ACC112 (cell line): Measurements from ENCODE around the gene IPP.
A peak's percentile ranks its signal among the peaks of the same experiment; 100 is the strongest.
"Not testable (repeated sequence)": the region's sequence is repeated elsewhere in the genome, so short reads cannot be mapped to it uniquely, and the experiment has no call there.

Source experiments
- H2AFZ ChIP-seq: fragments of 200-600 bp; sonication (generic); one replicate; pipeline ENCODE4 v1.6.0; 2017; ENCODE audit warnings: antibody characterized with exemption, low read length; ENCODE audit not compliant: unreplicated experiment
- H3K27ac ChIP-seq: fragments of 200-600 bp; sonication (generic); 2 replicates; pipeline ENCODE4 v1.5.1; 2014; ENCODE audit warnings: low read depth, mild to moderate bottlenecking, antibody characterized with exemption, low read length, moderate library complexity
- H3K27me3 ChIP-seq: fragments of 200-600 bp; sonication (generic); 2 replicates; pipeline ENCODE4 v1.6.1; 2014; ENCODE audit warnings: mild to moderate bottlenecking, antibody characterized with exemption, low read length, moderate library complexity, mixed read lengths; ENCODE audit not compliant: insufficient read depth
- H3K36me3 ChIP-seq: fragments of 200-600 bp; sonication (generic); 2 replicates; pipeline ENCODE4 v1.6.1; 2016; ENCODE audit warnings: mild to moderate bottlenecking, antibody characterized with exemption, low read length, moderate library complexity, mixed read lengths; ENCODE audit not compliant: insufficient read depth
- H3K4me1 ChIP-seq: fragments of 200-600 bp; sonication (generic); one replicate; pipeline ENCODE4 v1.6.1; 2016; ENCODE audit warnings: low read length, mixed read lengths; ENCODE audit not compliant: insufficient read depth, unreplicated experiment, control insufficient read depth
- H3K4me3 ChIP-seq: fragments of 200-600 bp; sonication (generic); 2 replicates; pipeline ENCODE4 v1.5.1; 2014; ENCODE audit warnings: mild to moderate bottlenecking, low read depth, low read length
- H3K79me2 ChIP-seq: fragments of 200-600 bp; sonication (generic); one replicate; pipeline ENCODE4 v1.6.0; 2016; ENCODE audit warnings: low read length; ENCODE audit not compliant: control insufficient read depth, unreplicated experiment, insufficient read depth

The IPP gene

DNA sequence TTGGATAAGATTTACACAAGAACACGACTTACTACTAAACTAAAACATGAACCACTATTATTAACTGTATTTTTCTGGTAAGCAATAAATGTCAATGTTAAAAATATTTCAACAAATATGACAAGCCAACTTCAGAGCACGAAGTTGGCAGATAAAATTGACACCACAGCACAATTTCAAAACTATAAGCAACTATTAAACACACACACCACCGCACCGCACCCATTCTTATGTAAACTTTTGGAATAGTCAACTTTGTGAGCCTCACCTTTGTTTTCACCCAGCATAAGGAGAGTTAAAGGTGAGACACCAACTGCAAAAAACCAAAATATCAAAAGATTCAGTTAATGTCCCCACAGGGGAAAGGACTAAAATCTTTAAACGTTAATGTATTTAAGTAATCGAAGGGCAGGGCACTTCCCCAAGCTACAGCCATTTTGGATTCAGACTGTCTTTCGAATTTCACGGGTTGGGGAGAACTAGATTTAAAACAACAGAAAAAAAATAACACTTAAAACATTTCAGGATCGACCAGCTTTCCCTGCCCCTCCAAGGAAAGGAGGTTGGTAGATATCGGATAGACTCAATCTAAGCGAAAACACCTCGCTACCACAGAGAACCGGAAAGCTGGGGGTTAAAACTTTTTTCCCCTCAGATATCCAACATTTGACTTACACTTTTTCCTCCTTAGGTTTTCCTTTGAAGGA is 65.0 kb downstream of the IPP start:
- Histone ChIP-seq H3K4me1 (peaks cover 28% of the 10 kb centered on the region), H3K27ac (peak overlapping the region; percentile 71), H3K79me2 (peaks cover 84% of the 10 kb centered on the region), H3K27me3 (no peaks in the 10 kb centered on the region), H2AFZ (peak overlapping the region; percentile 95), H3K36me3 (no peaks in the 10 kb centered on the region), H3K4me3 (peak overlapping the region; percentile 99)

DNA sequence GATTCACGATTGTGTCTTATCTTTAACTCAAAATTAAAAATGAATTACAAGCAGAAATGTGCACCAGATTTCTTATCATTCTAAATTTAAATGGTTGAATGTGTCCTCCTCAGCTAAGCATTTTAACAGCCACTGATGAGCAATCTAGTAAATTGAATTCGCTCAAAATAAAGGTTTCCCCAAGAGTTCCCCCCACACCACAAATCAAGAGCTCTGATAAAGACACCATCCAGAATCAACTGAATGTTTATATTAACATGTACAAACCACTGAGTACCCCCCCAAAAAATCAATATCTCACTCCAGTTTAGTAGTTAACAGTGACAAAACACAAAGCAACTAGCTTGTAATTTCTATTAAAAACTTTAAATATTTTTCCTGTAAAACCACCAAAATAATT is 66.1 kb downstream of the IPP start:
- Histone ChIP-seq H3K27ac (no peak overlapping the region), H2AFZ (no peak overlapping the region), H3K36me3 (no peaks in the 10 kb centered on the region), H3K4me1 (peaks cover 37% of the 10 kb centered on the region), H3K27me3 (no peaks in the 10 kb centered on the region), H3K79me2 (peaks cover 82% of the 10 kb centered on the region), H3K4me3 (peak overlapping the region; percentile 99)

GRCh38 chr1:45682942-45683341 is 67.5 kb downstream of the IPP start:
- Histone ChIP-seq H3K36me3 (no peaks in the 10 kb centered on the region), H3K27ac (no peak overlapping the region), H3K27me3 (no peaks in the 10 kb centered on the region), H3K4me3 (no peak overlapping the region), H3K4me1 (peaks cover 50% of the 10 kb centered on the region), H2AFZ (no peak overlapping the region), H3K79me2 (peaks cover 83% of the 10 kb centered on the region)

GRCh38 chr1:45679123-45679522 is 71.3 kb downstream of the IPP start:
- Histone ChIP-seq H3K4me3 (peak overlapping the region; percentile 30), H3K4me1 (peaks cover 46% of the 10 kb centered on the region), H3K36me3 (no peaks in the 10 kb centered on the region), H3K79me2 (peaks cover 94% of the 10 kb centered on the region), H2AFZ (no peak overlapping the region), H3K27me3 (no peaks in the 10 kb centered on the region), H3K27ac (peak overlapping the region; percentile 41)

GRCh38 chr1:45678489-45678888 is 72.0 kb downstream of the IPP start:
- peaks cover 94% of the 10 kb centered on the region for H3K79me2 ChIP-seq
- H2AFZ ChIP-seq = no peak overlapping the region
- H3K36me3 ChIP-seq = no peaks in the 10 kb centered on the region
- H3K4me3 ChIP-seq = peak overlapping the region; percentile 30
- H3K27me3 ChIP-seq = no peaks in the 10 kb centered on the region
- peak overlapping the region; percentile 41; the same call in 1 of the 2 replicates for H3K27ac ChIP-seq
- H3K4me1 ChIP-seq = peaks cover 45% of the 10 kb centered on the region

DNA sequence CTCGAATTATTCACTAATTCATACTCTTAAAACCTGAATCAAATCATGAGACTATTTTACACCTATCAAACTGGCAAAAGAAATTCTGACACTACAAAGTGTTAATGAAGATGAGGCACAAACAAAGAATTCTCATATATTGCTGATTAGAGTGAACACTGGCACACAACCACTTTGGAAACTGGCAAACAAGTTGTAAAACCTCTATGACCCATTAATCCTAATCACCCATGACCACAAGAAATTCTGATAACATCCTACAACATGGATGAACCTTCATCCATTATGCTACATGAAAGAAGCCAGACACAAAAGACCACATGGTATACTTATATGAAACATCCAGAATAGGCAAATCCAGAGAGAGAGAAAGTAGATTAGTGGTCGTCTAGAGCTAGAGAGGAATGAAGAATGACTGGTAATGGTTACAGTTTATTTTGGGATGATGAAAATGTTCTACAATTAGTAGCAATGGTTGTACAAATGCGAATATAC is 72.7 kb downstream of the IPP start:
- H3K27ac ChIP-seq = no peak overlapping the region
- H3K79me2 ChIP-seq = peaks cover 94% of the 10 kb centered on the region
- H2AFZ ChIP-seq = no peak overlapping the region
- H3K36me3 ChIP-seq = no peaks in the 10 kb centered on the region
- H3K27me3 ChIP-seq = no peaks in the 10 kb centered on the region
- no peak overlapping the region for H3K4me3 ChIP-seq
- H3K4me1 ChIP-seq = peaks cover 44% of the 10 kb centered on the region

DNA sequence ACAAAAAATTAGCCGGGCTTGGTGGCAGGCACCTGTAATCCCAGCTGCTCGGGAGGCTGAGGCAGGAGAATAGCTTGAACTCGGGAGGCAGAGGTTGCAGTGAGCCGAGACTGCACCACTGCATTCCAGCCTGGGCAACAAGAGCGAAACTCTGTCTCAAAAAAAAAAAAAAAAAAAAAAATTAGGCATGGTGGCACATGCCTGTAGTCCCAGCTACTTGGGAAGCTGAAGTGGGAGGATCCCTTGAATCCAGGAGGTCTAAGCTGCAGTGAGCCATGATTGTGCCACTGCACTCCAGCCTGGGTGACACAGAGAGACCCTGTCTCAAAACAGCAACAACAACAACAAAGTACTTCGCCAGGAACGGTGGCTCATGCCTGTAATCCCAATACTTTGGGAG is 73.9 kb downstream of the IPP start:
- not testable (repeated sequence) for H2AFZ ChIP-seq, H3K4me3 ChIP-seq, H3K27ac ChIP-seq, H3K36me3 ChIP-seq, H3K27me3 ChIP-seq
- Histone ChIP-seq H3K79me2 (peaks cover 94% of the 10 kb centered on the region), H3K4me1 (peaks cover 37% of the 10 kb centered on the region)

- Histone ChIP-seq H3K4me3 (no peak overlapping the region), H3K27ac (no peak overlapping the region), H3K4me1 (peaks cover 34% of the 10 kb centered on the region)
Measured at GRCh38 chr1:45674478-45674877, 76.0 kb downstream of the IPP start.

GRCh38 chr1:45673956-45674355 is 76.5 kb downstream of the IPP start:
- Histone ChIP-seq H3K4me3 (no peak overlapping the region), H3K79me2 (peaks cover 95% of the 10 kb centered on the region), H3K27me3 (no peaks in the 10 kb centered on the region), H3K36me3 (no peaks in the 10 kb centered on the region), H2AFZ (no peak overlapping the region), H3K4me1 (peaks cover 34% of the 10 kb centered on the region), H3K27ac (no peak overlapping the region)

More at GRCh38 chr1:45674478-45674877, 76.0 kb downstream of the IPP start:
- peaks cover 95% of the 10 kb centered on the region for H3K79me2 ChIP-seq
- no peak overlapping the region for H2AFZ ChIP-seq
- no peaks in the 10 kb centered on the region for H3K36me3 ChIP-seq
- H3K27me3 ChIP-seq = no peaks in the 10 kb centered on the region

DNA sequence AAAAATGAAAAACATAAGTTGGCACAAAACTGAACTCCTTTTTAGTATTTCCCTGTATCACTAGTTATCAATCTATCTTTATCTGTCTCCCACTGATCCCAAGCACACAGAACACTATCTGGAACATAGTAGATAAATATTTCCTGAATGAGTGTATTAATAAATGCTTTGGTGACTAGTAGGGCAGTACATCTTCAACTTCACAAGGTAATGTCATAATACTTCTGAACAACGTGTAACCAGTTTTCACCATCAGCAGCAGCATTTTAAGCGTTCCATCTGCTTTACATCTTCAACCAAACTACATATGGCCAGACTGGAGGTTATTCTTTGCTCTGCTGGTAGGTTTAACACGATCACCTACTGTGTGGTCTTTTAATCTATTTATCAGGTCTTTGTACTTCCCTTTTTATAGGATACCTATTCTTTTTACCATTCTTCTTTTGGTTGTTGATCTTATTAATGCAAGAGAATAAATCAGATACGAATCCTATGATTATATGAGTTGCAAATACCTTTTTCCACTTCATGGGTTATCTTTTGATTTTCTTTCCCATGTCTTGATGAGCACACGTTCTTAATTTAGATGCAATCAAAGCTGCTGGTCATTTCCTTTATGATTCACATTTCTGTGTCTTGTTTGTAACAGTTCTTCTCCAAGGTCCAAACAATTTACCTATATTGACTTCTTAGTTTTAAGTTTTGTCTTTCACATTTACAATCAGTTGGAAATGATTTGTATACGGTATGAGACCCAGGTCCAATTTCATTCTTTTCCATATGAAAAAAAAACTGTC is 80.4 kb downstream of the IPP start:
- Histone ChIP-seq H2AFZ (no peak overlapping the region), H3K36me3 (no peaks in the 10 kb centered on the region), H3K27me3 (no peaks in the 10 kb centered on the region), H3K4me3 (no peak overlapping the region), H3K79me2 (peaks cover 96% of the 10 kb centered on the region), H3K4me1 (peaks cover 18% of the 10 kb centered on the region), H3K27ac (peak overlapping the region; percentile 52)
